Measurements from ENCODE around the gene ZNF33A. TPM values are rescaled to one million over a fixed set of nuclear protein-coding genes. Genes with fewer than 3 reads are reported as not detected.
"Not testable (repeated sequence)": the region's sequence is repeated elsewhere in the genome, so short reads cannot be mapped to it uniquely, and the experiment has no call there.

The ZNF33A gene
- total and polyA plus RNA-seq, 4 experiments from 2014 or later = 14.3 to 71.4 (median 48.1) TPM

- H3K4me1 Mint-ChIP-seq; H3K36me3 ChIP-seq (ENCODE audit: insufficient read depth, low read length); H3K27me3 Mint-ChIP-seq; H3K27ac ChIP-seq (ENCODE audit: low read depth, low read length); H3K4me3 ChIP-seq (ENCODE audit: low read length in 2 of 2); POLR2A ChIA-PET (ENCODE audit: partially characterized antibody); CTCF ChIA-PET (ENCODE audit: partially characterized antibody); DNase-seq; H3K4me1 ChIP-seq (ENCODE audit: insufficient read depth, low read length); intact Hi-C loops (cut with micrococcal nuclease); H3K9me3 ChIP-seq (ENCODE audit: control insufficient read depth in 1 of 2, low read length in 2 of 2); H3K27me3 ChIP-seq (ENCODE audit: insufficient read depth, low read length); H3K36me3 Mint-ChIP-seq: not testable (repeated sequence)
- H3K27ac Mint-ChIP-seq = peak overlapping the region in 2 of 7 donors; percentile 77 to 81
- H3K9me3 Mint-ChIP-seq = peaks cover under 1 to 39% (median 19%) of the 10 kb centered on the region in 8 donors
- peak overlapping the region in 1 of 8 donors; percentile 5 for H3K4me3 Mint-ChIP-seq
Observed at GRCh38 chr10:38069663-38070062, 59.2 kb downstream of the ZNF33A start.

- Histone ChIP-seq H3K9me3 (ENCODE audit: control insufficient read depth in 1 of 2, low read length in 2 of 2) (no peaks in the 10 kb centered on the region), H3K27me3 (ENCODE audit: insufficient read depth, low read length) (no peaks in the 10 kb centered on the region), H3K4me1 (ENCODE audit: insufficient read depth, low read length) (no peaks in the 10 kb centered on the region), H3K4me3 (ENCODE audit: low read length in 2 of 2) (no peak overlapping the region), H3K36me3 (ENCODE audit: insufficient read depth, low read length) (no peaks in the 10 kb centered on the region), H3K27ac (ENCODE audit: low read depth, low read length) (no peak overlapping the region)
- CTCF ChIA-PET (ENCODE audit: partially characterized antibody) = no interaction called here
- H3K36me3 Mint-ChIP-seq = peaks cover 0 to 2% of the 10 kb centered on the region in 2 donors
- no peak for DNase-seq
- no peak overlapping the region for H3K27ac Mint-ChIP-seq
- POLR2A ChIA-PET (ENCODE audit: partially characterized antibody) = no interaction called here
- H3K4me3 Mint-ChIP-seq = no peak overlapping the region
- H3K27me3 Mint-ChIP-seq = peaks cover 0 to 2% of the 10 kb centered on the region in 2 donors
- intact Hi-C loops (cut with micrococcal nuclease) = no loop called here
- H3K9me3 Mint-ChIP-seq = peaks cover 2 to 39% (median 15%) of the 10 kb centered on the region in 8 donors
- peaks cover 0 to 4% (median 2%) of the 10 kb centered on the region in 4 donors for H3K4me1 Mint-ChIP-seq
Observed at GRCh38 chr10:38070501-38070900, 60.0 kb downstream of the ZNF33A start.

DNA sequence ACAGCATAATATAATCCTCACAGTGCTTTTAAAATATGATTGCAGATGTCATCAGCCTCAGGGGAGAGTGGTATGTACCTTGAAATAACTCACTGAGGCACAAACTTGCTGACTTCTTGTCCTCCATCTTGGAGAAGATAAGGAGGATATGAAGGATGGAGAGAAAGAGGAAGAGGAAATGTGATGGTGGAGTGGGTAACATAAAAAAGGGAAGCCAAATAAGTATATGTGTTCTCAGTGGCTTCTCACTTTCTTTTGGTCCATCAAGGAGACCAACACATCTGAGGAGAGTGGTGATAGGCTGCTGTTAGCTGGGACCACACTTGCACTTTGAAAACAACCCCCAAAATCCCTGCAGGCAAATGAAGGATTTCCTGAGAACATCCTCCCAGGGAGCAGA, 62.1 kb downstream of the ZNF33A start:
- no peak overlapping the region for H3K4me3 ChIP-seq (ENCODE audit: low read length in 2 of 2)
- Mint-ChIP-seq H3K27me3 (peaks cover 0 to 2% of the 10 kb centered on the region in 2 donors), H3K9me3 (peaks cover 2 to 50% (median 23%) of the 10 kb centered on the region in 8 donors), H3K27ac (no peak overlapping the region), H3K36me3 (peaks cover 0 to 2% of the 10 kb centered on the region in 2 donors), H3K4me1 (peaks cover 0 to 4% (median 2%) of the 10 kb centered on the region in 4 donors), H3K4me3 (no peak overlapping the region)
- peaks cover 0 to 9% of the 10 kb centered on the region in 2 donors for H3K9me3 ChIP-seq (ENCODE audit: control insufficient read depth in 1 of 2, low read length in 2 of 2)
- H3K27ac ChIP-seq (ENCODE audit: low read depth, low read length) = no peak overlapping the region
- intact Hi-C loops (cut with micrococcal nuclease) = no loop called here
- ChIA-PET CTCF (ENCODE audit: partially characterized antibody) (no interaction called here), POLR2A (ENCODE audit: partially characterized antibody) (no interaction called here)
- DNase-seq = no peak
- no peaks in the 10 kb centered on the region for H3K27me3 ChIP-seq (ENCODE audit: insufficient read depth, low read length)
- no peaks in the 10 kb centered on the region for H3K36me3 ChIP-seq (ENCODE audit: insufficient read depth, low read length)
- H3K4me1 ChIP-seq (ENCODE audit: insufficient read depth, low read length) = no peaks in the 10 kb centered on the region

GRCh38 chr10:38076687-38077086, 66.2 kb downstream of the ZNF33A start:
- peaks cover 0 to 9% of the 10 kb centered on the region in 2 donors for H3K9me3 ChIP-seq (ENCODE audit: control insufficient read depth in 1 of 2, low read length in 2 of 2)
- Mint-ChIP-seq H3K4me3 (no peak overlapping the region), H3K36me3 (peaks cover 2 to 3% of the 10 kb centered on the region in 2 donors), H3K9me3 (peaks cover 0 to 41% (median 21%) of the 10 kb centered on the region in 8 donors), H3K27me3 (peaks cover 2 to 7% of the 10 kb centered on the region in 2 donors), H3K4me1 (no peaks in the 10 kb centered on the region), H3K27ac (peak overlapping the region in 1 of 7 donors; percentile 9)
- no peaks in the 10 kb centered on the region for H3K27me3 ChIP-seq (ENCODE audit: insufficient read depth, low read length)
- no peak overlapping the region for H3K27ac ChIP-seq (ENCODE audit: low read depth, low read length)
- intact Hi-C loops (cut with micrococcal nuclease) = no loop called here
- no peaks in the 10 kb centered on the region for H3K4me1 ChIP-seq (ENCODE audit: insufficient read depth, low read length)
- H3K4me3 ChIP-seq (ENCODE audit: low read length in 2 of 2) = no peak overlapping the region
- H3K36me3 ChIP-seq (ENCODE audit: insufficient read depth, low read length) = no peaks in the 10 kb centered on the region
- ChIA-PET POLR2A (ENCODE audit: partially characterized antibody) (no interaction called here), CTCF (ENCODE audit: partially characterized antibody) (no interaction called here)
- DNase-seq = no peak

DNA sequence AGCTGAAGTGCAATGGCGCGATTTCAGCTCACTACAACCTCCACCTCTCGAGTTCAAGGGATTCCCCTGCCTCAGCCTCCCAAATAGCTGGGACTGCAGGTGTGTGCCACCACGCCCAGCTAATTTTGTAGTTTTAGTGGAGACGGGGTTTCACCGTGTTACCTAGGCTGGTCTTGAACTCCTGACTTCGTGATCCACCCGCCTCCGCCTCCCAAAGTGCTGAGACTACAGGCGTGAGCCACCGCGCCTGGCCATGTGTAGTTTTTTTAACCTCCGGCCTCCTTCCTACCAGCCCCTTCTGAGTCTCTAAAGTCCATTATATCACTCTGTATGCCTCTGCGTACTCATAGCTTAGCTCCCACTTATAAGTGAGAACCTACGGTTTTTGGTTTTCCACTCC, 82.8 kb downstream of the ZNF33A start:
- H3K27ac Mint-ChIP-seq = peak overlapping the region in 4 of 7 donors; percentile 62 to 98 (median 93)
- H3K4me3 ChIP-seq (ENCODE audit: low read length in 2 of 2) = peak overlapping the region; percentile 59 to 87
- DNase-seq; intact Hi-C loops (cut with micrococcal nuclease); H3K27me3 Mint-ChIP-seq; H3K27ac ChIP-seq (ENCODE audit: low read depth, low read length); H3K36me3 ChIP-seq (ENCODE audit: insufficient read depth, low read length); H3K9me3 Mint-ChIP-seq; H3K27me3 ChIP-seq (ENCODE audit: insufficient read depth, low read length); H3K9me3 ChIP-seq (ENCODE audit: control insufficient read depth in 1 of 2, low read length in 2 of 2): not testable (repeated sequence)
- peaks cover 18% of the 10 kb centered on the region for H3K4me1 ChIP-seq (ENCODE audit: insufficient read depth, low read length)
- peaks cover 19 to 41% (median 30%) of the 10 kb centered on the region in 4 donors for H3K4me1 Mint-ChIP-seq
- peaks cover 30 to 34% of the 10 kb centered on the region in 2 donors for H3K36me3 Mint-ChIP-seq
- ChIA-PET CTCF (ENCODE audit: partially characterized antibody) (interaction anchor here (1.5 to 1.9 kb wide), 2 partner anchors 83 to 117 kb away, joined by 5 to 25 read pairs; partner anchors contain the start of genes ZNF25 and ZNF33A), POLR2A (ENCODE audit: partially characterized antibody) (interaction anchor here (0.9 to 3.5 kb wide), 4 partner anchors 14 to 309 kb away, joined by 3 to 28 read pairs (median 10); partner anchors contain the start of genes ZNF25 and ZNF33A)
- H3K4me3 Mint-ChIP-seq = peak overlapping the region; percentile 91 to 94 (median 93)

- CTCF ChIA-PET (ENCODE audit: partially characterized antibody) = interaction anchor here (1.5 to 1.9 kb wide), 2 partner anchors 84 to 117 kb away, joined by 5 to 25 read pairs; partner anchors contain the start of genes ZNF25 and ZNF33A
- Histone ChIP-seq H3K4me3 (ENCODE audit: low read length in 2 of 2) (peak overlapping the region; percentile 59 to 87), H3K36me3 (ENCODE audit: insufficient read depth, low read length) (peaks cover 6% of the 10 kb centered on the region), H3K4me1 (ENCODE audit: insufficient read depth, low read length) (peaks cover 18% of the 10 kb centered on the region), H3K27ac (ENCODE audit: low read depth, low read length) (peak overlapping the region; percentile 86), H3K9me3 (ENCODE audit: control insufficient read depth in 1 of 2, low read length in 2 of 2) (no peaks in the 10 kb centered on the region), H3K27me3 (ENCODE audit: insufficient read depth, low read length) (no peaks in the 10 kb centered on the region)
- Mint-ChIP-seq H3K4me3 (peak overlapping the region; percentile 91 to 94 (median 93)), H3K9me3 (peaks cover 0 to 8% (median 2%) of the 10 kb centered on the region in 8 donors), H3K27ac (peak overlapping the region; percentile 90 to 98 (median 95)), H3K27me3 (peaks cover 0 to 2% of the 10 kb centered on the region in 2 donors), H3K36me3 (peaks cover 35 to 38% of the 10 kb centered on the region in 2 donors), H3K4me1 (peaks cover 19 to 41% (median 31%) of the 10 kb centered on the region in 4 donors)
- DNase-seq = no peak
- intact Hi-C loops (cut with micrococcal nuclease) = loop anchor here (1.0 to 2.0 kb wide), 5 partner anchors 55 to 309 kb away; partner anchors contain the start of genes ZNF248, ZNF25 and ZNF33A
- POLR2A ChIA-PET (ENCODE audit: partially characterized antibody) = interaction anchor here (0.9 to 3.5 kb wide), 4 partner anchors 13 to 309 kb away, joined by 3 to 28 read pairs (median 10); partner anchors contain the start of genes ZNF25 and ZNF33A
Observed at GRCh38 chr10:38093816-38094157, 83.3 kb downstream of the ZNF33A start.

- Mint-ChIP-seq H3K4me1 (peaks cover 21 to 41% (median 31%) of the 10 kb centered on the region in 4 donors), H3K9me3 (peaks cover 0 to 8% (median 5%) of the 10 kb centered on the region in 8 donors), H3K27ac (peak within 1 kb of the TSS; percentile 90 to 98 (median 95)), H3K27me3 (peaks cover 0 to 2% of the 10 kb centered on the region in 2 donors), H3K36me3 (peaks cover 40 to 44% of the 10 kb centered on the region in 2 donors), H3K4me3 (peak within 1 kb of the TSS; percentile 91 to 94 (median 93))
- POLR2A ChIA-PET (ENCODE audit: partially characterized antibody) = interaction anchor here (0.6 to 3.5 kb wide), 5 partner anchors 13 to 308 kb away, joined by 3 to 28 read pairs (median 5); partner anchors contain the start of genes ZNF248, ZNF25 and ZNF33A
- peaks cover 18% of the 10 kb centered on the region for H3K4me1 ChIP-seq (ENCODE audit: insufficient read depth, low read length)
- H3K27ac ChIP-seq (ENCODE audit: low read depth, low read length) = peak within 1 kb of the TSS; percentile 86
- intact Hi-C loops (cut with micrococcal nuclease) = loop anchor here (1.0 to 2.0 kb wide), 5 partner anchors 56 to 308 kb away; partner anchors contain the start of genes ZNF248, ZNF25 and ZNF33A
- peaks cover 6% of the 10 kb centered on the region for H3K36me3 ChIP-seq (ENCODE audit: insufficient read depth, low read length)
- DNase-seq = peak; percentile 82 to 94 (median 85)
- H3K4me3 ChIP-seq (ENCODE audit: low read length in 2 of 2) = peak within 1 kb of the TSS; percentile 59 to 87
- no peaks in the 10 kb centered on the region for H3K27me3 ChIP-seq (ENCODE audit: insufficient read depth, low read length)
- CTCF ChIA-PET (ENCODE audit: partially characterized antibody) = interaction anchor here (1.2 to 1.9 kb wide), 4 partner anchors 84 to 308 kb away, joined by 3 to 25 read pairs (median 5); partner anchors contain the start of genes ZNF25 and ZNF33A
- no peaks in the 10 kb centered on the region for H3K9me3 ChIP-seq (ENCODE audit: control insufficient read depth in 1 of 2, low read length in 2 of 2)
Observed at GRCh38 chr10:38094158-38094926, 83.9 kb downstream of the ZNF33A start, which contains the start of gene ZNF37A. Gene ZNF37A (plus strand): TSS chr10:38094337. CDS start chr10:38096618, 2,281 bp downstream.

Measured in CD4-positive, alpha-beta memory T cell (primary cell).